ENCODE data around the gene PTPRR. TPM values are rescaled to one million over a fixed set of nuclear protein-coding genes. Genes with fewer than 3 reads are reported as not detected.

PTPRR gene
- polyA plus RNA-seq, 1 of the 3 experiments (the other 2 are of a cell fraction) = 1.4 TPM

- TF ChIP-seq PBX3 (IDR thresholded peaks at IDR 0.05) (no peak), FOXJ3 (CRISPR knock-in tag; IDR thresholded peaks at IDR 0.05) (no peak)
Measured at GRCh38 chr12:70919176-70919575, 1.4 kb downstream of the PTPRR start (continued).

- H3K27ac ChIP-seq (ENCODE audit: low read depth in 2 of 2, low read length in 1 of 2) = no peak overlapping the region; a peak in 1 of 4 replicates
Measured at GRCh38 chr12:70918321-70918720, 2.2 kb downstream of the PTPRR start.

More at GRCh38 chr12:70918321-70918720, 2.2 kb downstream of the PTPRR start:
- ChIA-PET CTCF (no interaction called here), POLR2A (no interaction called here)
- Histone ChIP-seq H3K9me3 (no peaks in the 10 kb centered on the region), H3K4me1 (ENCODE audit: control insufficient read depth in 1 of 2, insufficient read depth in 2 of 2, low read depth in 1 of 2, low read length in 1 of 2) (peaks cover 0 to 4% of the 10 kb centered on the region in 2 experiments; a peak in 2 of 4 replicates), H4K20me1 (ENCODE audit: insufficient read depth) (no peaks in the 10 kb centered on the region), H3K79me2 (ENCODE audit: insufficient read depth) (no peaks in the 10 kb centered on the region), H3K9ac (no peak overlapping the region), H2AFZ (ENCODE audit: low read depth) (no peak overlapping the region), H3K4me3 (ENCODE audit: low read depth in 2 of 2, low read length in 1 of 2) (peak overlapping the region in 1 of 2 experiments; percentile 17; a peak in 1 of 4 replicates), H3K27me3 (ENCODE audit: insufficient read depth) (peaks cover 8% of the 10 kb centered on the region; the same call in 1 of the 2 replicates), H3F3A (replicated peaks; ENCODE audit: insufficient read depth) (no peaks in the 10 kb centered on the region), H3K36me3 (replicated peaks in 1 of 2; ENCODE audit: control insufficient read depth in 1 of 2, insufficient read depth in 2 of 2, low read length in 1 of 2) (no peaks in the 10 kb centered on the region), H3K4me2 (no peak overlapping the region), H3K9me2 (no peaks in the 10 kb centered on the region)
- 4% methylated on average over 1 of the region's 1 CpG for WGBS (ENCODE audit: low lambda C conversion rate)
- DNase-seq = no peak
- TF ChIP-seq EP300 (IDR thresholded peaks at IDR 0.05; ENCODE audit: borderline replicate concordance in 1 of 2, low read depth in 1 of 2, low read length in 1 of 2) = no peak
- TF ChIP-seq FOXM1 (IDR thresholded peaks at IDR 0.05; ENCODE audit: low read depth) = no peak
- TF ChIP-seq PBX3 (IDR thresholded peaks at IDR 0.05) = no peak
- no peak for TF ChIP-seq ELF1 (IDR thresholded peaks at IDR 0.05)
- TF ChIP-seq CHD2 (IDR thresholded peaks at IDR 0.05; ENCODE audit: low read length, partially characterized antibody) = no peak
- TF ChIP-seq GATA2 (CRISPR knock-in tag; IDR thresholded peaks at IDR 0.05) = no peak
- TF ChIP-seq CTCF (IDR thresholded peaks at IDR 0.05) = no peak
- TF ChIP-seq YY1 (IDR thresholded peaks at IDR 0.05; ENCODE audit: low read depth) = no peak
- TF ChIP-seq RAD21 (IDR thresholded peaks at IDR 0.05; ENCODE audit: low read length) = no peak
- no peak for TF ChIP-seq MEF2A (IDR thresholded peaks at IDR 0.05; ENCODE audit: borderline replicate concordance, low read depth)
- TF ChIP-seq SIN3A (IDR thresholded peaks at IDR 0.05; ENCODE audit: borderline replicate concordance, low read depth, low read length) = no peak
- no peak for TF ChIP-seq NFIC (IDR thresholded peaks at IDR 0.05; ENCODE audit: borderline replicate concordance)
- TF ChIP-seq SMC3 (IDR thresholded peaks at IDR 0.05; ENCODE audit: low read depth, low read length) = no peak
- TF ChIP-seq IRF3 (IDR thresholded peaks at IDR 0.05; ENCODE audit: low read depth, low read length) = no peak
- no peak for TF ChIP-seq REST (IDR thresholded peaks at IDR 0.05; ENCODE audit: low read depth, low read length)
